Thymus (tissue), 11 donors: Measurements from ENCODE around the gene RFX1. TPM values are rescaled to one million over a fixed set of nuclear protein-coding genes. Genes with fewer than 3 reads are reported as not detected.

Experiments
- DNase-seq, 9 donors: peaks; one replicate each; pipeline ENCODE4 v3.0.0-alpha.2; 2013; ENCODE audit warnings: low spot score in 9 of 9, low read depth in 6 of 9, missing footprints in 1 of 9
- H3K27ac ChIP-seq, 2 donors: one replicate each; pipeline ENCODE4 v1.5.1; 2013; ENCODE audit warnings: control low read depth in 1 of 2, low read depth in 1 of 2, low read length in 1 of 2, mild to moderate bottlenecking in 1 of 2, moderate library complexity in 1 of 2
- H3K27me3 ChIP-seq, 2 donors: one replicate each; pipeline ENCODE4 v1.5.1; 2013; ENCODE audit warnings: low read length in 1 of 2; ENCODE audit not compliant: control insufficient read depth in 2 of 2, insufficient read depth in 1 of 2
- H3K36me3 ChIP-seq, 2 donors: one replicate each; pipeline ENCODE4 v1.5.1; 2013; ENCODE audit warnings: low read length in 1 of 2, mild to moderate bottlenecking in 1 of 2, moderate library complexity in 1 of 2; ENCODE audit not compliant: control insufficient read depth in 2 of 2, insufficient read depth in 2 of 2
- H3K4me1 ChIP-seq, 2 donors: one replicate each; pipeline ENCODE4 v1.5.1; 2013; ENCODE audit warnings: low read length in 2 of 2; ENCODE audit not compliant: control insufficient read depth in 2 of 2, insufficient read depth in 2 of 2
- H3K4me3 ChIP-seq, 2 donors: one replicate each; pipeline ENCODE4 v1.5.1; 2013; ENCODE audit warnings: low read length in 2 of 2, control low read depth in 1 of 2, mild to moderate bottlenecking in 1 of 2
- H3K9me3 ChIP-seq, 2 donors: one replicate each; pipeline ENCODE4 v1.5.1; 2013; ENCODE audit warnings: low read length in 1 of 2, mild to moderate bottlenecking in 1 of 2; ENCODE audit not compliant: control insufficient read depth in 2 of 2, insufficient read depth in 1 of 2
- WGBS: extraction: QIAGEN DNeasy Blood & Tissue Kit; methylation state at CpG from one replicate; pipeline ENCODE4 v1.1.7; 2013; 5-methylcytosine and 5-hydroxymethylcytosine counted together
- polyA plus RNA-seq: library from polyadenylated mRNA; stranded (reverse); fragments of 200-250 nt; gene quantifications from one replicate; pipeline ENCODE4 v1.2.3, GENCODE V29; 2013
- total RNA-seq: library from RNA; stranded (reverse); fragments of 120-200 nt; gene quantifications from one replicate; pipeline ENCODE4 v1.2.4, GENCODE V29; 2013
- donor health status: healthy.

RFX1 gene
- total and polyA plus RNA-seq, 2 donors, result 1.2 to 5.7 TPM

- Histone ChIP-seq H3K9me3 (peaks cover 3 to 4% of the 10 kb centered on the region in 2 donors), H3K27me3 (no peaks in the 10 kb centered on the region), H3K27ac (no peak overlapping the region), H3K4me3 (no peak overlapping the region), H3K4me1 (no peaks in the 10 kb centered on the region), H3K36me3 (peaks cover 51 to 70% of the 10 kb centered on the region in 2 donors)
- WGBS, result 98% methylated on average over 34 of the region's 34 CpGs
- no peak for DNase-seq
Observed at GRCh38 chr19:13918726-13919411, 87.3 kb downstream of the RFX1 start.

GRCh38 chr19:13917888-13918406, 88.2 kb downstream of the RFX1 start:
- Histone ChIP-seq H3K4me1 (no peaks in the 10 kb centered on the region), H3K9me3 (peaks cover 3 to 4% of the 10 kb centered on the region in 2 donors), H3K27me3 (no peaks in the 10 kb centered on the region), H3K36me3 (peaks cover 50 to 68% of the 10 kb centered on the region in 2 donors), H3K27ac (no peak overlapping the region), H3K4me3 (no peak overlapping the region)
- no peak for DNase-seq
- 97% methylated on average over 14 of the region's 14 CpGs for WGBS

- Histone ChIP-seq H3K4me3 (no peak overlapping the region), H3K4me1 (no peaks in the 10 kb centered on the region), H3K27ac (no peak overlapping the region), H3K36me3 (peaks cover 45 to 67% of the 10 kb centered on the region in 2 donors), H3K9me3 (no peaks in the 10 kb centered on the region), H3K27me3 (no peaks in the 10 kb centered on the region)
- DNase-seq, result no peak
- 96% methylated on average over 3 of the region's 3 CpGs for whole genome bisulfite sequencing
Observed at GRCh38 chr19:13914777-13915176, 91.3 kb downstream of the RFX1 start.

GRCh38 chr19:13913352-13913751, 92.8 kb downstream of the RFX1 start:
- Histone ChIP-seq H3K27ac (no peak overlapping the region), H3K27me3 (no peaks in the 10 kb centered on the region), H3K4me1 (no peaks in the 10 kb centered on the region), H3K9me3 (no peaks in the 10 kb centered on the region), H3K36me3 (peaks cover 36 to 55% of the 10 kb centered on the region in 2 donors), H3K4me3 (no peak overlapping the region)
- 97% methylated on average over 17 of the region's 17 CpGs for WGBS
- DNase-seq, result no peak

Other genes starting within 250 kb of the RFX1 start
- 30.2 TPM for gene MRI1, start 241.8 kb downstream of the RFX1 start, total RNA-seq
- 36.3 TPM for gene MRI1, start 241.8 kb downstream of the RFX1 start, polyA plus RNA-seq
- gene C19orf53, start 231.9 kb downstream of the RFX1 start, total RNA-seq, result 185 TPM
- gene C19orf53, start 231.9 kb downstream of the RFX1 start, polyA plus RNA-seq, result 163 TPM
- 1.7 TPM for gene ZSWIM4, start 210.9 kb downstream of the RFX1 start, total RNA-seq
- 3.3 TPM for gene ZSWIM4, start 210.9 kb downstream of the RFX1 start, polyA plus RNA-seq
- gene NANOS3, start 129.2 kb downstream of the RFX1 start, total RNA-seq, result 1.4 TPM
- gene NANOS3, start 129.2 kb downstream of the RFX1 start, polyA plus RNA-seq, result 2.6 TPM
- 1.5 TPM for gene BRME1, start 100.2 kb downstream of the RFX1 start, total RNA-seq
- gene BRME1, start 100.2 kb downstream of the RFX1 start, polyA plus RNA-seq, result 2.0 TPM
- gene CC2D1A, start 100.1 kb downstream of the RFX1 start, total RNA-seq, result 5.8 TPM
- 26.7 TPM for gene CC2D1A, start 100.1 kb downstream of the RFX1 start, polyA plus RNA-seq
- 0.09 TPM for gene PODNL1, start 67.9 kb downstream of the RFX1 start, total RNA-seq
- 0.94 TPM for gene PODNL1, start 67.9 kb downstream of the RFX1 start, polyA plus RNA-seq
- gene DCAF15, start 53.8 kb downstream of the RFX1 start, total RNA-seq, result 24.0 TPM
- gene DCAF15, start 53.8 kb downstream of the RFX1 start, polyA plus RNA-seq, result 95.4 TPM
- gene RLN3, start 21.8 kb upstream of the RFX1 start, total RNA-seq, result not detected
- 0.18 TPM for gene RLN3, start 21.8 kb upstream of the RFX1 start, polyA plus RNA-seq
- gene IL27RA, start 25.4 kb upstream of the RFX1 start, total RNA-seq, result 37.6 TPM
- gene IL27RA, start 25.4 kb upstream of the RFX1 start, polyA plus RNA-seq, result 19.1 TPM
- gene PALM3, start 55.8 kb upstream of the RFX1 start, total RNA-seq, result not detected
- 0.18 TPM for gene PALM3, start 55.8 kb upstream of the RFX1 start, polyA plus RNA-seq
- 0.94 TPM for gene MISP3, start 66.5 kb upstream of the RFX1 start, total RNA-seq
- gene MISP3, start 66.5 kb upstream of the RFX1 start, polyA plus RNA-seq, result 2.9 TPM
- gene C19orf67, start 79.5 kb upstream of the RFX1 start, total RNA-seq, result not detected
- gene C19orf67, start 79.5 kb upstream of the RFX1 start, polyA plus RNA-seq, result 0.18 TPM
- 44.9 TPM for gene SAMD1, start 84.4 kb upstream of the RFX1 start, total RNA-seq
- 43.6 TPM for gene SAMD1, start 84.4 kb upstream of the RFX1 start, polyA plus RNA-seq
- gene PRKACA, start 111.4 kb upstream of the RFX1 start, total RNA-seq, result 10.2 TPM
- gene PRKACA, start 111.4 kb upstream of the RFX1 start, polyA plus RNA-seq, result 36.8 TPM
- 36.1 TPM for gene ASF1B, start 130.3 kb upstream of the RFX1 start, total RNA-seq
- gene ASF1B, start 130.3 kb upstream of the RFX1 start, polyA plus RNA-seq, result 2.9 TPM
- 3.6 TPM for gene ADGRL1, start 199.8 kb upstream of the RFX1 start, total RNA-seq
- gene ADGRL1, start 199.8 kb upstream of the RFX1 start, polyA plus RNA-seq, result 8.4 TPM